Astrocyte (in vitro differentiated cells and primary cell): Measurements from ENCODE around the gene CST3. TPM values are rescaled to one million over a fixed set of nuclear protein-coding genes. Genes with fewer than 3 reads are reported as not detected.

Experiments used
- DNase-seq: peaks from one replicate; pipeline ENCODE4 v3.0.0-alpha.2; 2010; ENCODE audit warnings: low read depth
- FAIRE-seq: peaks from 2 replicates; lab custom pipeline; 2011; peaks lifted over from hg19 to GRCh38; lab: Jason Lieb, UNC
- H2AFZ ChIP-seq: 2 replicates; pipeline ENCODE4 v1.6.0; 2012; ENCODE audit warnings: low read depth, low read length, inconsistent platforms
- H3K27ac ChIP-seq: 2 replicates; pipeline ENCODE4 v1.5.1; 2011; ENCODE audit warnings: low read depth, low read length, inconsistent platforms
- H3K27me3 ChIP-seq: 2 replicates; pipeline ENCODE4 v1.6.0; 2011; ENCODE audit warnings: low read length, inconsistent platforms; ENCODE audit not compliant: insufficient read depth
- H3K36me3 ChIP-seq: 2 replicates; pipeline ENCODE4 v1.5.1; 2011; ENCODE audit warnings: low read length, inconsistent platforms; ENCODE audit not compliant: insufficient read depth
- H3K4me1 ChIP-seq: 2 replicates; pipeline ENCODE4 v1.5.1; 2011; ENCODE audit warnings: low read length, inconsistent platforms; ENCODE audit not compliant: insufficient read depth
- H3K4me2 ChIP-seq: 2 replicates; pipeline ENCODE4 v1.6.0; 2012; ENCODE audit warnings: low read length, inconsistent platforms
- H3K4me3 ChIP-seq: 2 replicates; pipeline ENCODE4 v1.5.1; 2011; ENCODE audit warnings: low read depth, mild to moderate bottlenecking, low read length, inconsistent platforms; ENCODE audit not compliant: insufficient read depth
- H3K79me2 ChIP-seq: 2 replicates; pipeline ENCODE4 v1.6.0; 2012; ENCODE audit warnings: mild to moderate bottlenecking, low read length, inconsistent platforms; ENCODE audit not compliant: insufficient read depth
- H3K9ac ChIP-seq: 2 replicates; pipeline ENCODE4 v1.6.0; 2012; ENCODE audit warnings: mild to moderate bottlenecking, low read length, inconsistent platforms
- H3K9me3 ChIP-seq: 2 replicates; pipeline ENCODE4 v1.5.1; 2012; ENCODE audit warnings: low read depth, mild to moderate bottlenecking, low read length, inconsistent platforms; ENCODE audit not compliant: insufficient read depth
- H4K20me1 ChIP-seq: 2 replicates; pipeline ENCODE4 v1.6.0; 2012; ENCODE audit warnings: low read length, inconsistent platforms; ENCODE audit not compliant: insufficient read depth
- H3K27ac Mint-ChIP-seq: one replicate; pipeline ENCODE4 v1.8.0; 2021; ENCODE audit warnings: mild to moderate bottlenecking, mixed read lengths; ENCODE audit not compliant: unreplicated experiment
- H3K27me3 Mint-ChIP-seq: one replicate; pipeline ENCODE4 v1.8.0; 2021; ENCODE audit warnings: low read depth, mixed read lengths; ENCODE audit not compliant: unreplicated experiment
- H3K36me3 Mint-ChIP-seq: one replicate; pipeline ENCODE4 v1.8.0; 2021; ENCODE audit warnings: low read depth, mixed read lengths; ENCODE audit not compliant: unreplicated experiment
- H3K4me1 Mint-ChIP-seq: one replicate; pipeline ENCODE4 v1.8.0; 2021; ENCODE audit warnings: low read depth, mixed read lengths; ENCODE audit not compliant: unreplicated experiment
- H3K4me3 Mint-ChIP-seq: one replicate; pipeline ENCODE4 v1.8.0; 2021; ENCODE audit warnings: mild to moderate bottlenecking, moderate library complexity, mixed read lengths; ENCODE audit not compliant: unreplicated experiment
- H3K9me3 Mint-ChIP-seq: one replicate; pipeline ENCODE4 v1.8.0; 2021; ENCODE audit warnings: mild to moderate bottlenecking, mixed read lengths; ENCODE audit not compliant: unreplicated experiment
- EZH2 ChIP-seq: IDR thresholded peaks from 2 replicates; pipeline ENCODE4 v1.6.1; 2012; ENCODE audit warnings: mild to moderate bottlenecking, low read length, inconsistent platforms; ENCODE audit not compliant: insufficient read depth
- total RNA-seq: library from RNA; stranded (reverse); gene quantifications from 2 replicates; pipeline ENCODE4 v1.2.1, GENCODE V29; 2021
- TF ChIP-seq, protein P1 (sequence below): IDR thresholded peaks from 2 replicates; pipeline ENCODE4 v1.5.1; 2011; ENCODE audit warnings: low read depth, mild to moderate bottlenecking, inconsistent platforms, low read length, moderate library complexity; ENCODE audit not compliant: insufficient read depth

Gene CST3
- total RNA-seq, 1 donor from 2014 or later: 316 TPM

DNA sequence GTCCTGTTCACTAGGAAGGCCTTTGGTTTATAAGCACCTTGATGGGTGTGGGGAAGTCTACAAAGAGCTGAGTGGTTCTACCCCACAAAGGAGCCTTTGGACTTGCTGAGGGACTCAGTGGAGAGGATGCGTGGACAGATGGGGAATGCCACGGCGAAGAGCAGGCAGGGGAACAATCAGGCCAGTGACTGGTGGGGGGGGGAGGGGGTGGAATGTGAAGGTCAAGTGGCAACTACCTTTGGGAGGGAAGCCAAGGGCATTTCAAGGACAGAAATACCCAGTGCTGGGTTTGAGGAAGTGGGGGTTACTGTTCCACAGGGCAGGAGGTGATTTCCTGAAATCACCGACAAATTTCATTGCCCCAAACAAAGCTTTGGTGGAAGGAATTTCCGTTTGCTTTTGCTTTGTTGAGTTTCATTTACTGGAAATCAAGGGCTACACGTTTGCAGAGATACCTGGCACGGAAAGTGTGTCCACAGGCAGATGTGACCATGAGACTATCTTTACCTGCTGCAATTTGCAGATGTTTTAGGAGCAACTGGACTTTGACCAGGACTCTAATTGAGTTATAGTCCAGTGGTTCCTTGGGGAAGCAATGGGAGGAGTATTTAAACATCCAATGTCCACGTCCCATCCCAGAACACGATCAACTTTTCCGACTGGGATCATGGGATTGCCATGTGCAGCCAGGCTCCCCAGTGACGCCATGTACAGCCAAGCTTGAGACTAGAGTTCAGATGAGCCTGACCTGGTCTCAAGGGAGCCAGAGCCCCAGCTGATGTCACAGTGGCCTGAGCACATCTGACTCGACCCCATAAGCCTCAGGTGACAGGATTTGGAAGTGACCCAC lies 8.0 kb downstream of the CST3 start:
- peak overlapping the region; percentile 14 for H3K4me2 ChIP-seq
- no peaks in the 10 kb centered on the region for H3K27me3 ChIP-seq
- H4K20me1 ChIP-seq: peaks cover 8% of the 10 kb centered on the region
- H3K9ac ChIP-seq: no peak overlapping the region
- peaks cover 12% of the 10 kb centered on the region for H3K36me3 Mint-ChIP-seq
- no peaks in the 10 kb centered on the region for H3K27me3 Mint-ChIP-seq
- H3K9me3 ChIP-seq: no peaks in the 10 kb centered on the region
- DNase-seq (no peak), FAIRE-seq (no peak)
- peaks cover 5% of the 10 kb centered on the region for H3K9me3 Mint-ChIP-seq
- peak overlapping the region; percentile 36 for H3K27ac Mint-ChIP-seq
- peaks cover 12% of the 10 kb centered on the region for H3K4me1 Mint-ChIP-seq
- H3K27ac ChIP-seq: peak overlapping the region; percentile 19
- H3K79me2 ChIP-seq: peaks cover under 1% of the 10 kb centered on the region
- no peak overlapping the region for H2AFZ ChIP-seq
- no peak overlapping the region for H3K4me3 Mint-ChIP-seq
- TF ChIP-seq, protein P1, sequence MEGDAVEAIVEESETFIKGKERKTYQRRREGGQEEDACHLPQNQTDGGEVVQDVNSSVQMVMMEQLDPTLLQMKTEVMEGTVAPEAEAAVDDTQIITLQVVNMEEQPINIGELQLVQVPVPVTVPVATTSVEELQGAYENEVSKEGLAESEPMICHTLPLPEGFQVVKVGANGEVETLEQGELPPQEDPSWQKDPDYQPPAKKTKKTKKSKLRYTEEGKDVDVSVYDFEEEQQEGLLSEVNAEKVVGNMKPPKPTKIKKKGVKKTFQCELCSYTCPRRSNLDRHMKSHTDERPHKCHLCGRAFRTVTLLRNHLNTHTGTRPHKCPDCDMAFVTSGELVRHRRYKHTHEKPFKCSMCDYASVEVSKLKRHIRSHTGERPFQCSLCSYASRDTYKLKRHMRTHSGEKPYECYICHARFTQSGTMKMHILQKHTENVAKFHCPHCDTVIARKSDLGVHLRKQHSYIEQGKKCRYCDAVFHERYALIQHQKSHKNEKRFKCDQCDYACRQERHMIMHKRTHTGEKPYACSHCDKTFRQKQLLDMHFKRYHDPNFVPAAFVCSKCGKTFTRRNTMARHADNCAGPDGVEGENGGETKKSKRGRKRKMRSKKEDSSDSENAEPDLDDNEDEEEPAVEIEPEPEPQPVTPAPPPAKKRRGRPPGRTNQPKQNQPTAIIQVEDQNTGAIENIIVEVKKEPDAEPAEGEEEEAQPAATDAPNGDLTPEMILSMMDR: no peak
- no peak for TF ChIP-seq EZH2
- H3K4me1 ChIP-seq: peaks cover 12% of the 10 kb centered on the region
- H3K36me3 ChIP-seq: no peaks in the 10 kb centered on the region
- no peak overlapping the region for H3K4me3 ChIP-seq

GRCh38 chr20:23629017-23629541 lies 8.7 kb downstream of the CST3 start:
- no peak overlapping the region for H2AFZ ChIP-seq
- peaks cover 12% of the 10 kb centered on the region for H3K36me3 Mint-ChIP-seq
- peaks cover 5% of the 10 kb centered on the region for H3K9me3 Mint-ChIP-seq
- peak overlapping the region; percentile 36 for H3K27ac Mint-ChIP-seq
- no peak overlapping the region for H3K4me3 ChIP-seq
- H3K9ac ChIP-seq: no peak overlapping the region
- no peaks in the 10 kb centered on the region for H3K36me3 ChIP-seq
- peaks cover under 1% of the 10 kb centered on the region for H4K20me1 ChIP-seq
- peak overlapping the region; percentile 19 for H3K27ac ChIP-seq
- H3K79me2 ChIP-seq: no peaks in the 10 kb centered on the region
- peaks cover 17% of the 10 kb centered on the region for H3K4me1 Mint-ChIP-seq
- DNase-seq: peak; percentile 75
- H3K4me2 ChIP-seq: peak overlapping the region; percentile 14
- H3K4me1 ChIP-seq: peaks cover 12% of the 10 kb centered on the region
- no peak overlapping the region for H3K4me3 Mint-ChIP-seq
- H3K9me3 ChIP-seq: no peaks in the 10 kb centered on the region
- H3K27me3 Mint-ChIP-seq: no peaks in the 10 kb centered on the region
- FAIRE-seq: no peak
- no peaks in the 10 kb centered on the region for H3K27me3 ChIP-seq
- no peak for TF ChIP-seq EZH2
- TF ChIP-seq, protein P1: no peak
